Endothelial cell of umbilical vein (primary cell): ENCODE data around the gene ADIPOR2. TPM values are rescaled to one million over a fixed set of nuclear protein-coding genes. Genes with fewer than 3 reads are reported as not detected.

Experiments used
- BruUV-seq: library from RNA; stranded (reverse); fragments of 400-500 nt; replicated peaks from 2 replicates; lab custom pipeline; 2021; lab: Mats Ljungman, UMichigan
- CTCF ChIA-PET: fragments of 300-600, 350-600 bp; sonication (Branson Sonifier 250); formaldehyde crosslinking; loops from one replicate; lab custom pipeline; 2021; ENCODE audit warnings: antibody characterized with exemption, inconsistent platforms; lab: Charles Lee
- POLR2A ChIA-PET: fragments of 300-600, 350-600 bp; sonication (Branson Sonifier 250); formaldehyde crosslinking; loops from one replicate; lab custom pipeline; 2021; ENCODE audit warnings: antibody characterized with exemption, inconsistent platforms; lab: Charles Lee
- DNase-seq: peaks from one replicate; pipeline ENCODE4 v3.0.0-alpha.2; 2011; ENCODE audit warnings: low read depth, low spot score
- FAIRE-seq: peaks from 2 replicates; lab custom pipeline; 2011; peaks lifted over from hg19 to GRCh38; lab: Jason Lieb, UNC
- H2AFZ ChIP-seq: 2 replicates; pipeline ENCODE4 v1.6.0; 2012; ENCODE audit warnings: low read depth, low read length, control low read depth, inconsistent platforms
- H3K27ac ChIP-seq: 2 replicates; pipeline ENCODE4 v1.5.1; 2011; ENCODE audit warnings: low read depth, mild to moderate bottlenecking, control low read depth, low read length, moderate library complexity; ENCODE audit not compliant: insufficient read depth
- H3K27me3 ChIP-seq, 2 experiments: 2 replicates each; pipeline versions ENCODE4 v1.6.0 to v1.6.1; 2011; ENCODE audit warnings: low read length in 2 of 2, mixed read lengths in 1 of 2; ENCODE audit not compliant: control insufficient read depth in 2 of 2, insufficient read depth in 2 of 2
- H3K36me3 ChIP-seq, 2 experiments: 2 replicates in 1 of 2; 3 replicates in 1 of 2; pipeline ENCODE4 v1.5.1; 2011; ENCODE audit warnings: low read length in 2 of 2, mild to moderate bottlenecking in 1 of 2, moderate library complexity in 1 of 2; ENCODE audit not compliant: control insufficient read depth in 2 of 2, insufficient read depth in 2 of 2; ENCODE audit errors: extremely low read depth in 1 of 2
- H3K4me1 ChIP-seq: 3 replicates; pipeline ENCODE4 v1.5.1; 2011; ENCODE audit warnings: mild to moderate bottlenecking, low read length; ENCODE audit not compliant: control insufficient read depth, insufficient read depth; ENCODE audit errors: extremely low read depth
- H3K4me2 ChIP-seq: 2 replicates; pipeline ENCODE4 v1.6.1; 2011; ENCODE audit warnings: low read length, control low read depth, mixed read lengths; ENCODE audit not compliant: insufficient read depth
- H3K4me3 ChIP-seq, 3 experiments: fragments of 200-600 bp in 1 of 3; sonication (generic), shearing (Covaris generic) in 1 of 3; replicated peaks in 1 of 3; 2 replicates each; pipeline ENCODE4 v1.5.1; 2011 to 2016; ENCODE audit warnings: control low read depth in 3 of 3, low read length in 3 of 3, mild to moderate bottlenecking in 2 of 3, inconsistent platforms in 1 of 3, low read depth in 1 of 3, moderate library complexity in 1 of 3; ENCODE audit not compliant: insufficient read depth in 1 of 3
- H3K79me2 ChIP-seq: 2 replicates; pipeline ENCODE4 v1.6.0; 2012; ENCODE audit warnings: low read length, inconsistent platforms; ENCODE audit not compliant: control insufficient read depth, insufficient read depth
- H3K9ac ChIP-seq: replicated peaks from 2 replicates; pipeline ENCODE3; 2011; ENCODE audit warnings: low read length, control low read depth; ENCODE audit not compliant: insufficient read depth; ENCODE audit errors: extremely low read depth
- H3K9me1 ChIP-seq: replicated peaks from 3 replicates; pipeline ENCODE4 v1.6.0; 2011; ENCODE audit warnings: mild to moderate bottlenecking, low read length; ENCODE audit not compliant: control insufficient read depth, insufficient read depth; ENCODE audit errors: extremely low read depth
- H3K9me3 ChIP-seq: replicated peaks from 2 replicates; pipeline ENCODE4 v1.5.1; 2012; ENCODE audit warnings: low read length, inconsistent platforms; ENCODE audit not compliant: control insufficient read depth, insufficient read depth
- H4K20me1 ChIP-seq: replicated peaks from 2 replicates; pipeline ENCODE3; 2011; ENCODE audit warnings: mild to moderate bottlenecking, low read length; ENCODE audit not compliant: control insufficient read depth, insufficient read depth; ENCODE audit errors: extremely low read depth
- EZH2 ChIP-seq: IDR thresholded peaks from 2 replicates; pipeline ENCODE4 v1.6.1; 2012; ENCODE audit warnings: borderline replicate concordance, low read depth, mild to moderate bottlenecking, moderate library complexity, low read length, inconsistent platforms; ENCODE audit not compliant: severe bottlenecking
- FOS ChIP-seq: IDR thresholded peaks from 2 replicates; pipeline ENCODE4 v1.6.1; 2011; ENCODE audit warnings: mild to moderate bottlenecking, low read length, moderate library complexity, borderline replicate concordance; ENCODE audit not compliant: insufficient read depth
- GATA2 ChIP-seq: IDR thresholded peaks from 2 replicates; pipeline ENCODE4 v1.7.0; 2011; ENCODE audit warnings: low read depth, mild to moderate bottlenecking, moderate library complexity, mixed read lengths, low read length; ENCODE audit not compliant: insufficient read length, insufficient read depth
- JUN ChIP-seq: IDR thresholded peaks from 2 replicates; pipeline ENCODE4 v1.6.1; 2011; ENCODE audit warnings: borderline replicate concordance, low read depth; ENCODE audit not compliant: insufficient read length, insufficient read depth
- MYC ChIP-seq: IDR thresholded peaks from one replicate; pipeline ENCODE4 v1.6.1; 2011; ENCODE audit warnings: mild to moderate bottlenecking, low read depth, low read length
- POLR2A ChIP-seq: IDR thresholded peaks from 2 replicates; pipeline ENCODE4 v1.6.1; 2012; ENCODE audit warnings: low read depth, mild to moderate bottlenecking, control low read depth, low read length
- POLR2AphosphoS5 ChIP-seq: IDR thresholded peaks from 2 replicates; pipeline ENCODE4 v1.6.1; 2012; ENCODE audit warnings: low read depth, mild to moderate bottlenecking, control low read depth, low read length, moderate library complexity; ENCODE audit not compliant: insufficient read depth
- dilution Hi-C: fragments of 300-500 bp; cut with MboI; formaldehyde crosslinking; loops from one replicate; pipeline ENCODE4 v1.15.0; 2019; ENCODE audit warnings: low sequenced_read_pairs; ENCODE audit not compliant: extremely low pct_ligation_motif_present
- intact Hi-C: fragments of 100-400 bp; cut with micrococcal nuclease; formaldehyde crosslinking; loops from one replicate; pipeline ENCODE4 v1.10.0; 2022
- polyA plus RNA-seq, 4 experiments: library from polyadenylated mRNA; depleted of rRNA in 3 of 4; stranded (reverse) in 3 of 4; unstranded in 1 of 4; fragments of >200 nt; gene quantifications; 2 replicates each; pipeline versions ENCODE4 v1.2.1 to v1.2.3, GENCODE V29; 2011 to 2012; ENCODE audit warnings: missing spikeins in 1 of 4
- total RNA-seq: library from RNA; stranded (reverse); gene quantifications from 2 replicates; pipeline ENCODE4 v1.2.3, GENCODE V29; 2021
- TF ChIP-seq, protein P1 (sequence below), 2 donors: IDR thresholded peaks; 1 replicate in 1 of 2; 2 replicates in 1 of 2; pipeline ENCODE4 v1.5.1; 2011; ENCODE audit warnings: low read length in 2 of 2, mild to moderate bottlenecking in 2 of 2, moderate library complexity in 2 of 2, control low read depth in 1 of 2, inconsistent platforms in 1 of 2, low read depth in 1 of 2; ENCODE audit not compliant: insufficient read depth in 1 of 2; ENCODE audit errors: extremely low read depth in 1 of 2
- TF ChIP-seq, protein P2 (sequence below): IDR thresholded peaks from 2 replicates; pipeline ENCODE4 v1.6.1; 2011; ENCODE audit not compliant: insufficient read depth, insufficient read length

Gene ADIPOR2
- total and polyA plus RNA-seq, 2 donors (not counting 3 experiments of a cell fraction or from before 2014, with no cell fraction given), result 22.5 to 57.3 TPM

DNA sequence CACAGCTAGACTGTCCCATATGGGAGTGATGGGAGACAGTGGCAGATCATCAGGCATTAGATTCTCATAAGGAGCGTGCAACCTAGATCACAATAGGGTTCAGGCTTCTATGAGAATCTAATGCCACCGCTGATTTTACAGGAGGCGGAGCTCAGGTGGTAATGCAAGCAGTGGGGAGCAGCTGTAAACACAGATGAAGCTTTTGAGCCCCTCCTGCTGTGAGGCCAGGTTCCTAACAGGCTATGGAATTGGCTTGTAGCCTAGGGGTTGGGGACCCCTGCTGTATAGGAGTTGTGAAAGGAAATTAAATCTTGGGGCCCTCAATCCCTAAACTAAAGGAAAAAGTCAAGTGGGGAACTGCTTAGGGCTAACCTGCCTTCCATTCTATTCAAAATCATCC lies 29.6 kb downstream of the ADIPOR2 start:
- no peak for TF ChIP-seq GATA2
- FAIRE-seq (no peak), DNase-seq (no peak)
- Histone ChIP-seq H3K9ac (no peak overlapping the region), H3K9me3 (no peaks in the 10 kb centered on the region), H3K36me3 (no peaks in the 10 kb centered on the region), H3K27ac (no peak overlapping the region), H2AFZ (no peak overlapping the region), H3K79me2 (peaks cover 65% of the 10 kb centered on the region), H4K20me1 (no peaks in the 10 kb centered on the region), H3K4me3 (no peak overlapping the region), H3K4me2 (no peak overlapping the region), H3K4me1 (no peaks in the 10 kb centered on the region), H3K9me1 (no peaks in the 10 kb centered on the region), H3K27me3 (no peaks in the 10 kb centered on the region)
- ChIA-PET POLR2A (no interaction called here), CTCF (interaction anchor here (0.6 to 1.0 kb wide), 2 partner anchors 67 to 71 kb away, joined by 3 to 4 read pairs; no protein-coding TSS in a partner anchor)
- dilution Hi-C loops, result no loop called here
- intact Hi-C loops, result no loop called here
- no TSS peak for BruUV-seq

DNA sequence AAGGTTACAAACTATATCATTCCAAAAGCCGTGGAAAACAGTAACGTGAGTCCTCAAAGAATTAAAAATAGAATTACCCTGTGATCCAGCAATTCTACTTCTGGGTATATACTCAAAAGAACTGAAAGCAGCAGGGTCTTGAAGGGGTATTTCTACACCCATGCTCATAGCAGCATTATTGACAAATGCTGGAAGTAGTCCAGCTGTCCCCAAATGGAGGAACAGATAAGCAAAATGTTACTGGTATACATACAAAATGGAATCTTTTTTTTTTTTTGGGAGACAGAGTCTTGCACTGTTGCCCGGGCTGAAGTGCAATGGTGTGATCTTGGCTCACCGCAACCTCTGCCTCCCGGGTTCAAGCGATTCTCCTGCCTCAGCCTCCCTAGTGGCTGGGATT lies 32.9 kb downstream of the ADIPOR2 start:
- TF ChIP-seq FOS (no peak), JUN (no peak), EZH2 (no peak), GATA2 (no peak), MYC (no peak), POLR2A (no peak), POLR2AphosphoS5 (no peak)
- TF ChIP-seq, protein P1, sequence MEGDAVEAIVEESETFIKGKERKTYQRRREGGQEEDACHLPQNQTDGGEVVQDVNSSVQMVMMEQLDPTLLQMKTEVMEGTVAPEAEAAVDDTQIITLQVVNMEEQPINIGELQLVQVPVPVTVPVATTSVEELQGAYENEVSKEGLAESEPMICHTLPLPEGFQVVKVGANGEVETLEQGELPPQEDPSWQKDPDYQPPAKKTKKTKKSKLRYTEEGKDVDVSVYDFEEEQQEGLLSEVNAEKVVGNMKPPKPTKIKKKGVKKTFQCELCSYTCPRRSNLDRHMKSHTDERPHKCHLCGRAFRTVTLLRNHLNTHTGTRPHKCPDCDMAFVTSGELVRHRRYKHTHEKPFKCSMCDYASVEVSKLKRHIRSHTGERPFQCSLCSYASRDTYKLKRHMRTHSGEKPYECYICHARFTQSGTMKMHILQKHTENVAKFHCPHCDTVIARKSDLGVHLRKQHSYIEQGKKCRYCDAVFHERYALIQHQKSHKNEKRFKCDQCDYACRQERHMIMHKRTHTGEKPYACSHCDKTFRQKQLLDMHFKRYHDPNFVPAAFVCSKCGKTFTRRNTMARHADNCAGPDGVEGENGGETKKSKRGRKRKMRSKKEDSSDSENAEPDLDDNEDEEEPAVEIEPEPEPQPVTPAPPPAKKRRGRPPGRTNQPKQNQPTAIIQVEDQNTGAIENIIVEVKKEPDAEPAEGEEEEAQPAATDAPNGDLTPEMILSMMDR (IDR thresholded peaks at IDR 0.05; ENCODE audit: extremely low read depth in 1 of 2, insufficient read depth in 1 of 2, low read depth in 1 of 2, low read length in 2 of 2), result no peak
- TF ChIP-seq, protein P2, sequence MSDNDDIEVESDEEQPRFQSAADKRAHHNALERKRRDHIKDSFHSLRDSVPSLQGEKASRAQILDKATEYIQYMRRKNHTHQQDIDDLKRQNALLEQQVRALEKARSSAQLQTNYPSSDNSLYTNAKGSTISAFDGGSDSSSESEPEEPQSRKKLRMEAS, result no peak
- BruUV-seq, result no TSS peak
- Histone ChIP-seq H3K9me3 (no peaks in the 10 kb centered on the region), H3K36me3 (no peaks in the 10 kb centered on the region), H4K20me1 (no peaks in the 10 kb centered on the region), H3K79me2 (peaks cover 57% of the 10 kb centered on the region), H3K9ac (no peak overlapping the region), H2AFZ (no peak overlapping the region), H3K9me1 (no peaks in the 10 kb centered on the region), H3K4me1 (no peaks in the 10 kb centered on the region), H3K27ac (no peak overlapping the region), H3K4me2 (no peak overlapping the region), H3K4me3 (no peak overlapping the region), H3K27me3 (no peaks in the 10 kb centered on the region)
- intact Hi-C loops (no loop called here), dilution Hi-C loops (no loop called here)
- FAIRE-seq (no peak), DNase-seq (no peak)
- CTCF ChIA-PET, result no interaction called here
- POLR2A ChIA-PET, result no interaction called here
